LHCN-M2 (cell line): ENCODE measurements around the gene LRRC27. TPM values are rescaled to one million over a fixed set of nuclear protein-coding genes. Genes with fewer than 3 reads are reported as not detected.

Experiments
- DNase-seq: peaks from one replicate; pipeline ENCODE4 v3.0.0-alpha.2; 2012; ENCODE audit warnings: low read depth
- total RNA-seq: library from RNA; depleted of rRNA; stranded (reverse); fragments of >200 nt; gene quantifications from 2 replicates; pipeline ENCODE4 v1.2.3, GENCODE V29; 2014

LRRC27 gene
- total RNA-seq, 1 experiment from 2014 or later = 5.1 TPM

DNA sequence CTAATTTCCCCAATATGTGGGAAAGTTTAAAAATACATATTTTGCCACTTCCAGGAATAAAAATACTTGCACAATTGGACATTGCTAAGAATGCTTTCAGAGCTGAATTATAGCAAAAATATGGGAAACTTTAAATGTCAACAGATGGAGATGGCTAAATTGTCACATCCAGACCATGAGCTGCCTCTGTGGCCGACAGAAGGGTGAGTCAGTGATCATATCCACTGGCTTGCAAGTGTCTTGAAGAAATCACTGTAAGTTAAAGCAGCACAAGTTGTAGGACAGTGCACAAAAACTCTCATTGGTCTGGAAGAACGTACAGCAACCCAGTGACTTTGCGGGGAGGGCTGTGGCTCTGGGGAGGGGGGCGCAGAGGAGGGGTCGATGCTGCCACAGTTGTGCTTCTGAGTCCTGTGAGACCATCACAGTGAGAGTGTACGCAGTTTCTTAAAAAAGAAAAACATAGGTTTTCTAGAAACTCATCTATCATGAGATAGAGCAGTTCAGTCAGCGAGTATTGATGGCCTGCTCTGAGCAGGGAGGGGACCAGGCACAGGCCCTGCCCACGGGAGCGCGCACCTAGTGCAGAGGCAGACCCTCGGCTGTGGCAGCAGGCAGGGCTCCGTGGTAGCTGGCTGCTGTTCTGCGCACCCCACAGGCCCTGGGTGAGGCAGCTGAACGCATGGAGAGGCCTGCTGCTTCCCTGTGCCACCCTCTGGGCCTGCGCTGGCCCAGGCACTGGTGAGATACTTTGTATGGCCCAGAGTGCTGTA is 25.5 kb downstream of the LRRC27 start:
- DNase-seq = no peak

DNA sequence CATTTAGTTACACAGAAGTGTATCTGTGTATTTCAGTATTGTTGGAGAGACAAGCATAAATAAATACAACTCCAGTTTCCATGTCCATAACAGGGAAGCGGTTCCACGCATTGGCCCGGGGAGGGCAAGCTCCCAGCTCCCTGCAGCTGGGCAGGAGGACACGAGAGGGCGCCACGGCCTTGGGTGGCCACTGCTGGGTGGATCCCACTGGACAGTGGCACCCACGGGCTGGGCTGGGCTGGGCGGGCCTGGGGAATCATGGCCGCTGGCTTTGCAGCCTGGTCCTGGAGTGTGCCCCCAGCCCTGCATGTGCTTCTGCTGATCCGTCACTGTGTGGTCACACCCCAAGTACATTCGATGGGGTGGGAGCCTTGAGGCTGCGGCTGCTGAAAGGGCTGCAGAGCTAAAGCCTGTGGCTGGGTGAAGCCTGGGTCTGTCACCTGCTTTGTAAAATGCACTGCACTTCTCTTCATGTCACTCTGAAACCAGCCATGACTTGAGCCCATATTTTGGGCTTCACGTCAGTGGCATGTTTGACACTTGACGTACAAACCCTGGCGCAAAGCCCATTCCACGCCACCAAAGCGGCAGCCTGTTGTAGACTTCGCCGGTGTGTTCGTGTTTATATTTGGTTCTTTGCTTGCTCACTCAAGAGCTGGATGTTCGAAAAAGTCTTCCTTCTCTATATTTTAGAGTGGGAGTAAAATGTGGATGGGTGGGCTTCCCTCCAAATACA is 27.5 kb downstream of the LRRC27 start:
- DNase-seq = no peak

DNA sequence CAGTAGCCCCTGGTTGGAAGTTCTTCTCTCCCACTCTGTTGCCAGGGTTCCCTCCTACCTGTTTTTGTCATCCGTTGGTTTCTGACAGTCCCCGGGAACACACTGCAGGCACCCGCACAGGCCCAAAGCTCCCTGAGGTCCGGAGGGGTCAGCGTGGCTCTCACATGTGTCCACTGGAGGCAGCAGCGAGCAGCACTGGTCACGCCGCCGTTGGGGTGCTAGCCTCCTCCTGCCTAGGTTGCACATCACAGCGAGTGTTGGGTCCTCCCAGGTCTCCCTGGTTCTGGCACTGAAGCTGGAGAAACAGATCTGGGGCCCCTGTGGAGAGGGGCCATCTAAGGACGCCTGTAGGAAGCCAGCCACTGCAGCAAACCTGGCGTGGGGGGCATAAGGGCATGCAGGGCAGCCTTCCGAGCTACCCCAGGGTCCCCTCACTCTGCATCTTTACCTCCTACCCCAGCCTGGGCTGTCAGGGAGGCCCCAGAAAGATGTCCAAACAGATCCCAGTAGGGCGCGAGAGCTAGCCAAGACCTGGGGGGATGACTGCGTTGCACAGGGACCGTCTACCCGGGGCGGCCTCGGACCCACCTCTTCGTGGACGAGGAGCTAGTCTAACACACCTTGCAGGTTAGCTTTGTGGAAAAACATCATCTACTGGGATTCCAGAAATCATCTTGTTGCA is 28.9 kb downstream of the LRRC27 start:
- DNase-seq = no peak

GRCh38 chr10:132361581-132362101 is 29.6 kb downstream of the LRRC27 start:
- no peak for DNase-seq

- no peak for DNase-seq
Measured at GRCh38 chr10:132362151-132362611, 30.2 kb downstream of the LRRC27 start.

DNA sequence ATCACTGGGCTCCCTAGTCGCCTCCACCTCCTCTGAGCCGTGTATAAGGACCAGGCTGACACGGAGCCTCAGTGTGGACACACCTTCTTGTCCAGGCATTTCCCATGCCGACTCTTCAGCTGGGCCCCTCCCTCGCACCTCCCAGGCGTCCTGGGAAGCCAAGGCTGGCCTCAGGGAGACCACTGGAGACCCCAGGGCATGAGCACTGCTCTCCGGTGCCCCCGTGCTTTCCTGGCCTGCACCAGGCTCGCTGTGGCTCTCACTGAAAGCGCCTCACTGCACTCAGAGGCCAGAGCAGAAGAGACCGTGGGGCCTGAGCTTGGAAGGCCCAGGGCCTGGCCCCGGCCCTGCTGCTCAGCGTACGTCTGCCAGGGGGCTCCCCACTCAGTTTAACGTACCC is 31.4 kb downstream of the LRRC27 start:
- DNase-seq = no peak

DNA sequence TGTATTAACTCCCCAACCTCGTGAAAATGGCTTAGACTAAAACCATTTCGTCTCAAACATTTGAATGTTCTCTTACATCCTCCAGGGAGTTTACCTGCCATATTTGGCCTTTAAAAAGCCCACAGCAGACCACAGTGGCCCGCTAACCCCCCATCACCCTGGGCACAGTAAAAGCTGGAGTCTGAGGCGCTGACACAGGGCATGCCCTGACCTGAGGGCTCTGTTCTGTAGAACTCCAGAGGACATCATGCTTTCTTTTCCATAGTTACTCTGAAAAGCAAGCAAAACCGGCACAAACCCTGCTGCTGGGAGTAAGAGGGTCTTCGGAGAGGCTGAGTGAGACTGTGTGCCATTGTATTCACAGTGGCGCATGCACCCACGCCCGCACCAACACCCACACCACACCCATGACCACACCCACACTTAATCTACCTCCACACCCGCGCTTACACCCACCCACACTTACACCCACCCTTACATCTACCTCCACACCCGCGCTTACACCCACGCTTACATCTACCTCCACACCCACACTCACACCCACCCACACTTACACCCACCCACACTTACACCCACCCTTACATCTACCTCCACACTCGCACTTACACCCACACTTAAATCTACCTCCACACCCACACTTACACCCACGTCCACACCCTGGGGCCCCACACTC is 32.1 kb downstream of the LRRC27 start:
- no peak for DNase-seq

DNA sequence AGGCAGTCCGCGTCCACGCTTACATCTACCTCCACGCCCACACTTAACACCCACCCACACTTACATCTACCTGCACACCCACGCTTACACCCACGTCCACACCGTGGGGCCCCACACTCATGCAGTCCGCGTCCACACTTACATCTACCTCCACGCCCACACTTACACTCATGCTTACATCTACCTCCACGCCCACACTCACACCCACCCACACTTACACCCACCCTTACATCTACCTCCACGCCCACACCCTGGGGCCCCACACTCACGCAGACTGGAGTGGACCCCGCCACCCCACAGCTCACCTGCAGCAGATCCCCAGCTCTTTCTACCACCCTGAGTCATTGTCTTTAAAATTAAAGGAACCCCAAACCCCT is 32.6 kb downstream of the LRRC27 start:
- no peak for DNase-seq

- DNase-seq = no peak
Measured at GRCh38 chr10:132365102-132365501, 33.1 kb downstream of the LRRC27 start.

GRCh38 chr10:132366006-132366405 is 34.0 kb downstream of the LRRC27 start:
- no peak for DNase-seq

GRCh38 chr10:132366499-132366898 is 34.5 kb downstream of the LRRC27 start:
- no peak for DNase-seq

DNA sequence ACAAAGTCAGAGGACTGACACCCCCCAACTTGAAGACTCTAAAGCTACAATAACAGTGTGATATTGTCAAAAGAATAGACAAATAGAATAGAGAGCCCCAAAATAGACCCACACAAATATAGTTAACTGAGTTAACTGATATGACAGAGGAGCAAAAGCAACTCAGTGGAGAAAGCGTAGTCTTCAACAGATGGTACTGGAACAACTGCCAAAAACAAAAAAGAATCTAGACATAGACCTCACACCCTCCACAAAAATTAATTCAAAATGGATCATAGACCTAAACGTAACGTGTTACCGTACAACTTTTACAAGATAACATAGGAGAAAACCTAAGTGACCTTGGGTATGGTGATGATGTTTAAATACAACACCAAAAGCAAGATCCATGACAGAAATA is 36.4 kb downstream of the LRRC27 start:
- DNase-seq = no peak

- DNase-seq = peak; percentile 28
Measured at GRCh38 chr10:132368881-132369635, 37.1 kb downstream of the LRRC27 start.

- no peak for DNase-seq
Measured at GRCh38 chr10:132369636-132370185, 37.7 kb downstream of the LRRC27 start.

- DNase-seq = no peak
Measured at GRCh38 chr10:132370426-132371340, 38.7 kb downstream of the LRRC27 start.

DNA sequence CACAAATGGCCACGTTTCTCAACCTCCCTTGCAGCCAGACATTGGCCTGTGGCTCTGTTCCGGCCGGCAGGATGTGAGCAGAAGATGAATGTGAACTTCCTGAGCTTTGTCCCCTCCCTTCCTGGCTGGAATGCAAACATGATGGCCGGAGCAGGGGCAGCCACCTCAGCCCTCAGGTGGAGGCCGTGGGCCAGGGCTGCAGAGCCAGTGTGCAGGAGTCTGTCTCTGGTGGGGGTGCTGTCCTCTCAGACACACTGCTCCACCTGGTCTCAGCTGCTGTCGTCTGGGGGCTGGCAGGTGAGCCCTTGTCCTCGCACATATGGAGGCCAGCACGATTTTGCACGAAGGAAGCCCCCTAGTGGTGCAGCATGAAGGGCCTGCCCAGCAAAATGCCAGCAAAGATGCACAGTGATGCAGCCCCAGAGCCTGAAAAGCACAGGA is 39.7 kb downstream of the LRRC27 start:
- DNase-seq = no peak

- DNase-seq = no peak
Measured at GRCh38 chr10:132372516-132373095, 40.6 kb downstream of the LRRC27 start.

DNA sequence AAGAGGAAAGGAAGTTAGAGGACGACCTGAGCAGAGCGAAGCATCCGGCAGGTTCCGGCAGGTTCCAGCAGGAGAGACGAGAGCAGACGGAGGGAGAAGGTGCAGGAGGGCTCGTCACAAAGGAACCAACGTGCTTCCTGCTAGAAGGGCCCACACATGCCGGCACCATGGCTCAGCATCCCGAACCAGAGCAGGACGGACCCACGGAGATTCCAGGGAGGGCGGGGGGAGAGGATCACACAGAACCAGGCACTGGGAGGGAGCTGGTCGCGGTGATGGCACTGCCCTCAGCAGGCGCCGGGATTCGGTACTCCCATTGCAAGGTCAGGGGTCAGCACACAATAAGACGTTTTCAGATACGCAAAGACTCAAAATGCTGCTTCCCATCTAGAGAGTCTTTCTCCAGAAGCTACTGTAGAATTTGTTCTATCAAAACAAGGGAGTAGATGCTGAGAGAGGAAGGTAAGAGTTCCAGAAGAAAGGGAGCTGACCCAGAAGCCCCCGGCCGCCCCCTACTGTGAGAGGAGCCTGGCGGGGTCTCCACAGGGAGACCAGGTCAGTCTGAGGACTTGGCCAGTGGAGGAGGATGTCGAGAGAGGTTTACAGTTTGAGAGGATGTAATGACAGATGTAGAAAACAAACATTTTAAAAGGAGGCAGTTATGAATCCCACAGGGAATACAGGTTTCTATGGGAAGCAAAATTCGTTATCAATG is 41.4 kb downstream of the LRRC27 start:
- DNase-seq = no peak
